Endodermal cell (in vitro differentiated cells): ENCODE data around the gene TCP11L2. TPM values are rescaled to one million over a fixed set of nuclear protein-coding genes. Genes with fewer than 3 reads are reported as not detected.
A peak's percentile ranks its signal among the peaks of the same experiment; 100 is the strongest.
"Not testable (repeated sequence)": the region's sequence is repeated elsewhere in the genome, so short reads cannot be mapped to it uniquely, and the experiment has no call there.

Experiments used
- DNase-seq: peaks from one replicate; pipeline ENCODE4 v3.0.0-alpha.2; 2017
- H3K27ac ChIP-seq: 2 replicates; pipeline ENCODE4 v1.5.1; 2013; ENCODE audit warnings: mild to moderate bottlenecking, low read depth, low read length, moderate library complexity
- H3K27me3 ChIP-seq: 2 replicates; pipeline ENCODE4 v1.6.1; 2013; ENCODE audit warnings: mild to moderate bottlenecking, low read length, moderate library complexity; ENCODE audit not compliant: insufficient read depth, control insufficient read depth, poor library complexity, severe bottlenecking
- H3K36me3 ChIP-seq: 2 replicates; pipeline ENCODE4 v1.7.0; 2013; ENCODE audit warnings: mild to moderate bottlenecking, low read length, moderate library complexity; ENCODE audit not compliant: control insufficient read depth, insufficient read depth
- H3K4me1 ChIP-seq: one replicate; pipeline ENCODE4 v1.7.0; 2013; ENCODE audit warnings: low read length; ENCODE audit not compliant: control insufficient read depth, insufficient read depth
- H3K4me3 ChIP-seq: 2 replicates; pipeline ENCODE4 v1.5.1; 2013; ENCODE audit warnings: mild to moderate bottlenecking, low read length, moderate library complexity
- H3K9ac ChIP-seq: 2 replicates; pipeline ENCODE4 v1.6.1; 2013; ENCODE audit warnings: mild to moderate bottlenecking, low read length, moderate library complexity; ENCODE audit not compliant: poor library complexity, severe bottlenecking; ENCODE audit errors: extremely low read depth
- H3K9me3 ChIP-seq: 2 replicates; pipeline ENCODE4 v1.6.1; 2013; ENCODE audit warnings: mild to moderate bottlenecking, low read length, moderate library complexity; ENCODE audit not compliant: control insufficient read depth
- H3K27ac Mint-ChIP-seq: 2 replicates; pipeline ENCODE4 v1.8.0; 2020; ENCODE audit warnings: mixed read lengths
- H3K27me3 Mint-ChIP-seq: 2 replicates; pipeline ENCODE4 v1.8.0; 2021; ENCODE audit warnings: mild to moderate bottlenecking, mixed read lengths; ENCODE audit not compliant: insufficient read depth
- H3K36me3 Mint-ChIP-seq: 2 replicates; pipeline ENCODE4 v1.8.0; 2020; ENCODE audit warnings: low read depth, mixed read lengths
- H3K4me1 Mint-ChIP-seq: 2 replicates; pipeline ENCODE4 v1.8.0; 2020; ENCODE audit warnings: mixed read lengths
- H3K4me3 Mint-ChIP-seq: 2 replicates; pipeline ENCODE4 v1.8.0; 2020; ENCODE audit warnings: mild to moderate bottlenecking, moderate library complexity, mixed read lengths
- H3K9me3 Mint-ChIP-seq: 2 replicates; pipeline ENCODE4 v1.8.0; 2020; ENCODE audit warnings: mild to moderate bottlenecking, mixed read lengths
- WGBS, 2 experiments: methylation state at CpG; one replicate each; pipeline versions ENCODE4 v1.1.5 to v1.1.7; 2013; ENCODE audit warnings: missing lambda C conversion rate in 2 of 2, mixed read lengths in 1 of 2; ENCODE audit not compliant: insufficient coverage in 1 of 2, insufficient read length in 1 of 2; 5-methylcytosine and 5-hydroxymethylcytosine counted together
- total RNA-seq, 2 donors: library from RNA; stranded (reverse); fragmentation: NEBNext Ultra II Directional in 1 of 2; extraction: Animal tissue kit (Norgen Biotek cat#: 25700) in 1 of 2; gene quantifications; 2 replicates in 1 of 2; 3 replicates in 1 of 2; pipeline ENCODE4 v1.2.1, GENCODE V29; 2021
- TF ChIP-seq, protein P1 (sequence below): fragments of 200-600 bp; sonication (generic); conservative IDR thresholded peaks from 2 replicates; pipeline ENCODE4 v1.5.0; 2021; ENCODE audit warnings: antibody characterized with exemption, mild to moderate bottlenecking

Gene TCP11L2
- total RNA-seq, 2 donors from 2014 or later: 7.8 to 15.3 TPM

GRCh38 chr12:106378788-106379187 lies 76.3 kb downstream of the TCP11L2 start:
- H3K27me3 Mint-ChIP-seq: no peaks in the 10 kb centered on the region

GRCh38 chr12:106380954-106381353 lies 78.4 kb downstream of the TCP11L2 start:
- Histone ChIP-seq H3K4me1 (no peaks in the 10 kb centered on the region), H3K27me3 (no peaks in the 10 kb centered on the region), H3K4me3 (no peak overlapping the region), H3K27ac (no peak overlapping the region), H3K9me3 (peaks cover 26% of the 10 kb centered on the region), H3K9ac (no peak overlapping the region), H3K36me3 (peaks cover 68% of the 10 kb centered on the region)
- H3K27me3 Mint-ChIP-seq: no peaks in the 10 kb centered on the region
- peaks cover 4% of the 10 kb centered on the region for H3K4me1 Mint-ChIP-seq
- H3K36me3 Mint-ChIP-seq: peaks cover 58% of the 10 kb centered on the region
- no CpG with 5 or more reads among the region's 1 CpG for WGBS, 2 experiments
- H3K9me3 Mint-ChIP-seq: peaks cover 12% of the 10 kb centered on the region
- no peak overlapping the region for H3K4me3 Mint-ChIP-seq
- H3K27ac Mint-ChIP-seq: no peak overlapping the region
- TF ChIP-seq, protein P1, sequence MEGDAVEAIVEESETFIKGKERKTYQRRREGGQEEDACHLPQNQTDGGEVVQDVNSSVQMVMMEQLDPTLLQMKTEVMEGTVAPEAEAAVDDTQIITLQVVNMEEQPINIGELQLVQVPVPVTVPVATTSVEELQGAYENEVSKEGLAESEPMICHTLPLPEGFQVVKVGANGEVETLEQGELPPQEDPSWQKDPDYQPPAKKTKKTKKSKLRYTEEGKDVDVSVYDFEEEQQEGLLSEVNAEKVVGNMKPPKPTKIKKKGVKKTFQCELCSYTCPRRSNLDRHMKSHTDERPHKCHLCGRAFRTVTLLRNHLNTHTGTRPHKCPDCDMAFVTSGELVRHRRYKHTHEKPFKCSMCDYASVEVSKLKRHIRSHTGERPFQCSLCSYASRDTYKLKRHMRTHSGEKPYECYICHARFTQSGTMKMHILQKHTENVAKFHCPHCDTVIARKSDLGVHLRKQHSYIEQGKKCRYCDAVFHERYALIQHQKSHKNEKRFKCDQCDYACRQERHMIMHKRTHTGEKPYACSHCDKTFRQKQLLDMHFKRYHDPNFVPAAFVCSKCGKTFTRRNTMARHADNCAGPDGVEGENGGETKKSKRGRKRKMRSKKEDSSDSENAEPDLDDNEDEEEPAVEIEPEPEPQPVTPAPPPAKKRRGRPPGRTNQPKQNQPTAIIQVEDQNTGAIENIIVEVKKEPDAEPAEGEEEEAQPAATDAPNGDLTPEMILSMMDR: no peak
- no peak for DNase-seq

More at GRCh38 chr12:106378788-106379187, 76.3 kb downstream of the TCP11L2 start:
- Histone ChIP-seq H3K27me3 (no peaks in the 10 kb centered on the region), H3K9me3 (peaks cover 30% of the 10 kb centered on the region), H3K27ac (no peak overlapping the region), H3K36me3 (peaks cover 63% of the 10 kb centered on the region), H3K4me1 (no peaks in the 10 kb centered on the region), H3K4me3 (no peak overlapping the region), H3K9ac (no peak overlapping the region)
- Mint-ChIP-seq H3K4me3 (no peak overlapping the region), H3K9me3 (peaks cover 12% of the 10 kb centered on the region), H3K27ac (peak overlapping the region; percentile 7), H3K4me1 (peaks cover 4% of the 10 kb centered on the region), H3K36me3 (peaks cover 52% of the 10 kb centered on the region)
- whole genome bisulfite sequencing, 2 experiments: 95% methylated on average over 4 of the region's 4 CpGs; no CpG with 5 or more reads in 1 of the 2 experiments
- TF ChIP-seq, protein P1: no peak
- DNase-seq: no peak

DNA sequence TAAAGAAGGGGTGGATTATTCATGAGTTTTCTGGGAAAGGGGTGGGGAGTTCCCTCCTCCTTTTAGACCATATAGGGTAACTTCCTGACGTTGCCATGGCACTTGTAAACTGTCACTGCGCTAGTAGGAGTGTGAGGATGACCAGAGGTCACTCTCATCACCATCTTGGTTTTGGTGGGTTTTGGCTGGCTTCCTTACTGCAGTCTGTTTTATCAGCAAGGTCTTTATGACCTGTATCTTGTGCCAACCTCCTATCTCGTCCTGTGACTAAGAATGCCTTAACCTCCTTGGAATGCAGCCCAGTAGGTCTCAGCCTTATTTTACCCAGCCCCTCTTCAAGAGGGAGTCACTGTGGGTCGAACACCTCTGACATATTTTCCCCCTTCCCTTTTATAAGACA lies 79.3 kb downstream of the TCP11L2 start:
- not testable (repeated sequence) for H3K4me3 Mint-ChIP-seq, H3K4me3 ChIP-seq, H3K27me3 ChIP-seq, H3K4me1 Mint-ChIP-seq, H3K27me3 Mint-ChIP-seq, DNase-seq, H3K27ac ChIP-seq, H3K27ac Mint-ChIP-seq, H3K9ac ChIP-seq, H3K4me1 ChIP-seq
- Histone ChIP-seq H3K36me3 (peaks cover 61% of the 10 kb centered on the region), H3K9me3 (peaks cover 26% of the 10 kb centered on the region)
- Mint-ChIP-seq H3K36me3 (peaks cover 49% of the 10 kb centered on the region), H3K9me3 (peaks cover 12% of the 10 kb centered on the region)
- 85 to 86% methylated on average over 2 to 4 of the region's 4 CpGs for WGBS, 2 experiments
